ENCODE data around the gene SLC25A10. TPM values are rescaled to one million over a fixed set of nuclear protein-coding genes. Genes with fewer than 3 reads are reported as not detected.

The SLC25A10 gene
- total RNA-seq, 1 experiment from 2014 or later: 30.9 TPM

- H3K9ac ChIP-seq (ENCODE audit: extremely low read depth, insufficient read length, low read length): no peak overlapping the region
- H3K27ac ChIP-seq (ENCODE audit: insufficient read length, low read depth, low read length): no peak overlapping the region
- H2BK20ac ChIP-seq (ENCODE audit: low read depth, low read length, poor library complexity, severe bottlenecking): no peak overlapping the region
- H2BK12ac ChIP-seq (ENCODE audit: insufficient read length, low read depth, low read length): no peak overlapping the region
- no peak overlapping the region for H3K23ac ChIP-seq (ENCODE audit: insufficient read length, low read depth, low read length)
- H4K91ac ChIP-seq (ENCODE audit: insufficient read length, low read depth, low read length): no peak overlapping the region
- no peak overlapping the region for H3T11ph ChIP-seq (ENCODE audit: low read length)
- no peak overlapping the region for H3K18ac ChIP-seq (ENCODE audit: insufficient read length, low read depth, low read length)
- no peak overlapping the region for H3K4me2 ChIP-seq (ENCODE audit: insufficient read depth, insufficient read length, low read length)
- H3K4me1 ChIP-seq (ENCODE audit: insufficient read depth, low read length): no peaks in the 10 kb centered on the region; the same call in 1 of the 2 replicates
- H3K9me3 ChIP-seq (ENCODE audit: control insufficient read depth, low read depth, low read length): no peaks in the 10 kb centered on the region
- WGBS (ENCODE audit: extremely low coverage, insufficient read length, low lambda C conversion rate): no CpG with 5 or more reads among the region's 23 CpGs
- H3K27me3 ChIP-seq (ENCODE audit: insufficient read depth, low read length): no peaks in the 10 kb centered on the region
- no peak overlapping the region for H4K8ac ChIP-seq (replicated peaks; ENCODE audit: insufficient read length, low read depth, low read length)
- Mint-ChIP-seq H3K27ac (no peak overlapping the region), H3K4me1 (peaks cover 12% of the 10 kb centered on the region in 2 experiments), H3K27me3 (ENCODE audit: low read depth) (peaks cover 7% of the 10 kb centered on the region), H3K9me3 (no peaks in the 10 kb centered on the region), H3K36me3 (ENCODE audit: insufficient read depth in 1 of 3, low read depth in 3 of 3) (no peaks in the 10 kb centered on the region), H3K4me3 (no peak overlapping the region)
- H3K56ac ChIP-seq (ENCODE audit: insufficient read length, low read depth, low read length): no peak overlapping the region
- H4K5ac ChIP-seq (ENCODE audit: insufficient read length, low read depth, low read length): no peak overlapping the region
- no peak overlapping the region for H3K14ac ChIP-seq (ENCODE audit: insufficient read depth, low read length)
- TF ChIP-seq CTCF (conservative IDR thresholded peaks at IDR 0.05): no peak
- no peak overlapping the region for H2AK5ac ChIP-seq (ENCODE audit: insufficient read length, low read length)
- H2BK120ac ChIP-seq (ENCODE audit: low read depth, low read length, poor library complexity, severe bottlenecking): no peak overlapping the region
- DNase-seq: no peak
- no peaks in the 10 kb centered on the region for H3K79me1 ChIP-seq (ENCODE audit: insufficient read depth, low read depth, low read length, poor library complexity, severe bottlenecking)
- no peak overlapping the region for H2AFZ ChIP-seq (ENCODE audit: low read length)
- H2BK5ac ChIP-seq (ENCODE audit: insufficient read length, low read length): no peak overlapping the region
- no peaks in the 10 kb centered on the region for H3K79me2 ChIP-seq (ENCODE audit: insufficient read depth, low read length)
- H3K4ac ChIP-seq (ENCODE audit: low read depth, low read length): no peak overlapping the region
- H2BK15ac ChIP-seq (ENCODE audit: low read depth, low read length): no peak overlapping the region
- H4K20me1 ChIP-seq (ENCODE audit: control insufficient read depth, insufficient read depth, insufficient read length): no peaks in the 10 kb centered on the region
- no peaks in the 10 kb centered on the region for H3K23me2 ChIP-seq (ENCODE audit: insufficient read length, low read depth, low read length, poor library complexity, severe bottlenecking)
Measured at GRCh38 chr17:81727324-81728031, 15.4 kb downstream of the SLC25A10 start.
